BE2C (cell line): ENCODE data around the gene NFATC4.

Experiments
- DNase-seq: peaks from one replicate; pipeline ENCODE4 v3.0.0-alpha.2; 2020
- H3K27me3 ChIP-seq: fragments of 250-450 bp; sonication (Bioruptor Pico); 2 replicates; pipeline ENCODE4 v1.5.1; 2020; ENCODE audit warnings: mild to moderate bottlenecking
- H3K36me3 ChIP-seq: fragments of 250-450 bp; sonication (Bioruptor Pico); 2 replicates; pipeline ENCODE4 v1.5.1; 2020; ENCODE audit warnings: mild to moderate bottlenecking
- H3K4me1 ChIP-seq: fragments of 250-450 bp; sonication (Bioruptor Pico); 2 replicates; pipeline ENCODE4 v1.5.1; 2020
- H3K4me3 ChIP-seq: 2 replicates; pipeline ENCODE4 v1.5.1; 2011; ENCODE audit warnings: low read depth, low read length
- H3K9me3 ChIP-seq: fragments of 250-450 bp; sonication (Bioruptor Pico); 2 replicates; pipeline ENCODE4 v1.5.1; 2020
- TF ChIP-seq, protein P1 (sequence below): IDR thresholded peaks from 2 replicates; pipeline ENCODE4 v1.5.1; 2012; ENCODE audit warnings: mild to moderate bottlenecking, low read depth, low read length

NFATC4 gene

DNA sequence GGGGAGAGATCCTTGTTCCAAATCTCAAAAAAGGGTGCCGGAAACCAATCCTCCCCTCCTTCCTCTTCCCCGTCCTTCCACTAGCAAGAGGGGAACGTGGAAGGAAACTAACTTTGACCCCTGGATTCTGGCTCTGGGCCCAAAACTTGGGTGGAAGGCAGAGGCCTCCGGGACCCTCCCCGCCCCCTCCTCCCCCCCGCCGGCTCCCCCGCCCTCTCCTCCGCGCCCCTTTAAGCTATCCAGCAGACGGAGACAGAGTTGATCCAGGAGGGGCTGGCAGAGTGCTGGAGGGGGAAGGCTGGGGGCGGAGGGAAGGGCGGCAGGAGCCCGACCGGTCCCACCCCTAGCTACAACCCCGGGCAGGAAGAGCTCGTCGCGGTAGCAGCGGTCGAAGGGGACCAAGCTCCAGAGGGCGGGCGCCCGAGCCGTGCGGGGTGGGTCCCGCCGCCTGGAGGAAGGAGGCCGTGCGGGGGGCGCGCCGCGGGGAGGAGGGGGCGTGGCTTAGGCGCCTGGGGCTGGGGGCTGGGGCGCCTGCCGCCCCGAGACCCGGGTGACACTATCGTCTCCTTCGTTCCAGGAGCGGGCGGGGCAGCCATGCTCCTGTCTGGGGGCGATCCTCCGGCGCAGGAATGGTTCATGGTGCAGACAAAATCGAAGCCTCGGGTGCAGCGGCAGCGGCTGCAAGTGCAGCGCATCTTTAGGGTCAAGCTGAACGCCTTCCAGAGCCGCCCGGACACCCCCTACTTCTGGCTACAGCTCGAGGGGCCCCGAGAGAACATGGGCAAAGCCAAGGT is 30.9 kb downstream of the NFATC4 start, which contains the start of gene NYNRIN:
Gene NYNRIN, plus strand, starts transcription at position 351 of the 794 bp plus-strand sequence. Its CDS starts 244 bp downstream, at position 595.
- peaks cover 3% of the 10 kb centered on the region; the same call in 1 of the 2 replicates for H3K4me1 ChIP-seq
- TF ChIP-seq, protein P1, sequence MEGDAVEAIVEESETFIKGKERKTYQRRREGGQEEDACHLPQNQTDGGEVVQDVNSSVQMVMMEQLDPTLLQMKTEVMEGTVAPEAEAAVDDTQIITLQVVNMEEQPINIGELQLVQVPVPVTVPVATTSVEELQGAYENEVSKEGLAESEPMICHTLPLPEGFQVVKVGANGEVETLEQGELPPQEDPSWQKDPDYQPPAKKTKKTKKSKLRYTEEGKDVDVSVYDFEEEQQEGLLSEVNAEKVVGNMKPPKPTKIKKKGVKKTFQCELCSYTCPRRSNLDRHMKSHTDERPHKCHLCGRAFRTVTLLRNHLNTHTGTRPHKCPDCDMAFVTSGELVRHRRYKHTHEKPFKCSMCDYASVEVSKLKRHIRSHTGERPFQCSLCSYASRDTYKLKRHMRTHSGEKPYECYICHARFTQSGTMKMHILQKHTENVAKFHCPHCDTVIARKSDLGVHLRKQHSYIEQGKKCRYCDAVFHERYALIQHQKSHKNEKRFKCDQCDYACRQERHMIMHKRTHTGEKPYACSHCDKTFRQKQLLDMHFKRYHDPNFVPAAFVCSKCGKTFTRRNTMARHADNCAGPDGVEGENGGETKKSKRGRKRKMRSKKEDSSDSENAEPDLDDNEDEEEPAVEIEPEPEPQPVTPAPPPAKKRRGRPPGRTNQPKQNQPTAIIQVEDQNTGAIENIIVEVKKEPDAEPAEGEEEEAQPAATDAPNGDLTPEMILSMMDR, result no peak
- H3K9me3 ChIP-seq, result no peaks in the 10 kb centered on the region
- no peaks in the 10 kb centered on the region for H3K36me3 ChIP-seq
- DNase-seq, result peak; percentile 67
- peak within 1 kb of the TSS; percentile 59 for H3K4me3 ChIP-seq
- no peaks in the 10 kb centered on the region for H3K27me3 ChIP-seq

DNA sequence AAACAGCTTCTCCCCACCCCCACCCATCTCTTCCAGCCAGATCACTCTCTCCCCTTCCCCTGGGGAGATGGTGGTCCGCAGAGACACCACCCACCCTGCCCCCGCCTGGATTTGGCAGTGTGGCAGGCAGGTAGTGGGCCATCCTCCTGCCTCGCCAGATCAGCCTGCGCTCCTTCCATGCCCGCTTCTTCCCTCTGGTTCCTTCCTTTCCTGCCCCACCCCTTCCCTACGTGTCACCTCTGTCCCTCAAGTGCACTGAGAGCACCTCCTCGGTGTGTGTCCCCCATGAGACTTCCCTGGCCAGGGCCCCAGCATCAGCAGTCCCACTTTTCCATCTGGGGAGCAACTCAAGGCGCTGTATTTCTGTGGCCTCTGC is 31.5 kb downstream of the NFATC4 start:
- peaks cover 3% of the 10 kb centered on the region; the same call in 1 of the 2 replicates for H3K4me1 ChIP-seq
- H3K4me3 ChIP-seq, result peak overlapping the region; percentile 59
- TF ChIP-seq, protein P1, result no peak

DNA sequence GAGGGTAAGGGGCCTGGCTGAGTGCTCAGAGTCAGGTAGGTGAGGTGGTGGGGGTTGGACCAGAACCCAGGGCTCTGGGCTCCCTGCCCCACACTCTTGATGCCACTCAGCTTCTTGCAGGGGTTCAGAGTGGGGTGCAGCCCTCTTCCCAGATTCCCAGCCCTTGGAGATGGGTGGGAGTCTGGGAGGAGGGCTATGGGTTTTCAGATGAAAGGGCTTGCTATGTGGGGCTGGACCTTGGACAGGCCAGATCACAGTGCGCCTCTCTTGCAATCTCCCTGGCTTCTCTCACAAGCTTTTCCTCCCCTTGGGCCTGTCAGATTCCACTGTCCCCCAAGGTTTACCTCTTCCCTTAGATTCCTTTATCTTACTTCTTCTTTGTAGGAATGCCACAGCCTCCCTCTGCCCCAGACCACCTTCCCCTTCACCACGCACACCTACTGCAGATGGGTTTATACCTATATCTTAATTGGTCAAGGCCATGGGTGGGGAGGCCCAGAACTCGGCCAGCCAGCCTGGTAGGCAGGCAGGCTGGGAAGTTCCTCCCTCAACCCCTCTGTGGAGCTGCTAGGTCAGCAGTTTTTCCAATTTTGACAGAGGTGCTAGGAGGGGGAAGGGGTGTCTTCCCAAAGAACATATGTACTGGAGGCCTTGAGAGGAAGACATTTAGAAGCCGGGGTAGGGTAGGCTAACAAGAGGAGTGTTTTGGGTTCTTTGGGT is 32.2 kb downstream of the NFATC4 start:
- Histone ChIP-seq H3K4me1 (peaks cover 3% of the 10 kb centered on the region; the same call in 1 of the 2 replicates), H3K9me3 (no peaks in the 10 kb centered on the region), H3K36me3 (no peaks in the 10 kb centered on the region), H3K27me3 (no peaks in the 10 kb centered on the region), H3K4me3 (no peak overlapping the region)
- DNase-seq, result no peak
- TF ChIP-seq, protein P1, result no peak

More for the DNA sequence above, 31.5 kb downstream of the NFATC4 start:
- no peaks in the 10 kb centered on the region for H3K27me3 ChIP-seq
- no peaks in the 10 kb centered on the region for H3K9me3 ChIP-seq
- DNase-seq, result no peak
- no peaks in the 10 kb centered on the region for H3K36me3 ChIP-seq

DNA sequence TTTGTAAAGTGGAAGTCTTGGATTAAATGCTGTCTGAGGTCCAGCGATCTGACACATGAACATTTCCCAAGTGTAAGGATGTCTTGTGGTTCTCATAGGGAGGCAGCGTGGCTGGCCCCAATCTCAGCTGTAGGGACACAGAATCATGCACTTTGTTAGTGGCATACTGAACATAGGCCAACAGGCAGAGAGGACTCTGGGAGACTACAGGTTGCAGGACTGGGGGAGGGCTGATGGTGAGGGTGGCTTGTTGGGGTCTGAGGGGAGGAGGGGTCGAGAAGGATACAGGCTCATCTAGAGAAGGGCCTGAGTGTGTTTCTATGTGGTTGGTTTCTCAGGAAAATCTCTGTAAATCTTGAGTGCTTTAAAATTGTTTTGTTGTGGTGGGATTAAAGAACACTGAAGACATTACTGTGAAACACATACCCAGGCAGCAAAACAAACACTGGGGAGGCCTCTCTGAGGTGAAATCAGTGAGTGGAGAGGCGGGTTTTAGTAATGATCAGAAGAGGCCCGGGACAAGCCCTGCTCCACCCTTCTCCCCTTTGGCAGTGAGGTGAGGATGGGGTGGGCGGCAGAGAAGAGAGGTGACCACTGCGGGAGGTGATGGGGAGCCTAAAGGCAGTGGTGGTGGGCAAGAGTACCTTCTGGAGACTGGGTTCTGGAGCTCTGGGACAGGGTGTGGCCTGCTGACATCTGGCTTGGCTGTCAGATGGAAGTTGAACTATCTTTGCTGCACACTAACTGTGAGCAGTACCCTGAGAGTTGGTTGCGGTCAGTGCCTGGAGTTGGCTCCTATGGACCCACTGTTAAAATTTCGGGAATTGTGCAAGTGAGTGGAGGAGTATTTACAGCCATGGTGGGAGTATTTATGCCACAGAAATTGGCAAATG is 34.1 kb downstream of the NFATC4 start:
- H3K27me3 ChIP-seq, result no peaks in the 10 kb centered on the region
- no peaks in the 10 kb centered on the region for H3K9me3 ChIP-seq
- TF ChIP-seq, protein P1, result no peak
- H3K4me3 ChIP-seq, result no peak overlapping the region
- DNase-seq, result no peak
- H3K36me3 ChIP-seq, result no peaks in the 10 kb centered on the region
- peaks cover 3% of the 10 kb centered on the region; the same call in 1 of the 2 replicates for H3K4me1 ChIP-seq

DNA sequence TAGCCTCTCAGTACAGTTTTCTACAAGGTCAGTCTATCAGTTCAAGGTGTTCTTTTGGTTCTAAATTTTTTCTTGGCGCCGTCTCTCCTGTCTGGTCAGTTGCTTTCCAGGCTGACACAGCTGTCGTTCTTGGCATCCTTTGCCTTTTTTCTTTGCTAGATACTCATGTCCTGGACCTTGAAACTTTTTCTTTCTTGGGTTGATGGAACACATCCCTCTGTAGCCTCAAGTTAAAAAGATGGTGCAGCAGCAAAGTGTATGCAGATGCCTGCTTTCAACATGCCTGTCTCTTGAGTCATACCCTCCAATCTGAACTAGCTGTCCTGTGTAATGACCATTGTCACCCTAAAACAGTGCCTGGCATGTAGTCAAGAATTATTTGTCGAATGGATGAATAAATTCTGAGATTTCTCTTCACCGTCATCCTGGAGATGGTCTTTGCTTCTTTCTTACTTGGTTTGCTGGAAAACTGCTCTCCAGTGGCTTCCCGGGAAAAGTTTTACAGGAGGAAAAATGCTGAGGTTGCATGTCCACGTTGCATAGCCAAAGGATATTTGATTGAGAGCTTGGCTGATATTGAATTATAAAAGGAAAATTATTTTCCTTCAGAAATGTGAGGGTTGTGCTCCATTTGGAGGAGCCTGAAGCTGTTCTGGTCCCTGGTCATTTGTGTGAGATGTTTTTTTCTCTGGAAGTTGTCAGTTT is 35.5 kb downstream of the NFATC4 start:
- TF ChIP-seq, protein P1, result no peak
- Histone ChIP-seq H3K4me3 (no peak overlapping the region), H3K36me3 (no peaks in the 10 kb centered on the region), H3K4me1 (peaks cover 3% of the 10 kb centered on the region; the same call in 1 of the 2 replicates), H3K9me3 (no peaks in the 10 kb centered on the region), H3K27me3 (no peaks in the 10 kb centered on the region)
- DNase-seq, result no peak
